ENCODE results near the gene WDR70. TPM values are rescaled to one million over a fixed set of nuclear protein-coding genes. Genes with fewer than 3 reads are reported as not detected.

The WDR70 gene
- total and polyA plus RNA-seq, 2 donors (not counting 1 experiment from before 2014, with no cell fraction given), result 31.4 to 34.0 TPM

DNA sequence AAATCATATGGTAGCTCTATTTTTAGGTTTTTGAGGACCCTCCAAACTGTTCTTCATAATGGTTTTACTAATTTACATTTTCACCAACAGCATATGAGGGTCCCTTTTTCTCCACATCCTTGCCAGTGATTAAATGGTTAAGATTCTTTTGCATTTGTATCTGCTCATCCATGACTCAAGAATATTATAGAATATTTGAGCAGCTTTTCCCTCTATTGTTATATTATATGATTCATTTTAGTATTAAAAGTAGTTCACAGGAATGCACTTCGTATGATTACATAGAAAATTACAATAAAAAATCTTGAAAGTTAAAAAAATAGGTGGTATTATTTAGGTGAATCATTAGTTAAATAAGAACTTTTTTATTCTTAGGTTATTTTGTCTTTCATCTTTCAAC lies 140.7 kb downstream of the WDR70 start:
- no peaks in the 10 kb centered on the region for H3K36me3 ChIP-seq (ENCODE audit: control insufficient read depth, insufficient read depth, low read length)
- H3K9me3 ChIP-seq (ENCODE audit: control insufficient read depth, insufficient read depth, low read depth, low read length), result no peaks in the 10 kb centered on the region
- H3K4me2 ChIP-seq (ENCODE audit: extremely low read depth, insufficient read depth, low read length), result no peak overlapping the region
- H3K4me1 ChIP-seq (ENCODE audit: control insufficient read depth, extremely low read depth, insufficient read depth, low read length), result no peaks in the 10 kb centered on the region
- H4K20me1 ChIP-seq (ENCODE audit: control insufficient read depth, extremely low read depth, insufficient read depth, low read length), result no peaks in the 10 kb centered on the region
- H3K27ac ChIP-seq (ENCODE audit: insufficient read depth, low read length), result no peak overlapping the region
- TF ChIP-seq EZH2 (IDR thresholded peaks at IDR 0.05; ENCODE audit: low read length, missing control alignments), result no peak
- TF ChIP-seq, protein P1, sequence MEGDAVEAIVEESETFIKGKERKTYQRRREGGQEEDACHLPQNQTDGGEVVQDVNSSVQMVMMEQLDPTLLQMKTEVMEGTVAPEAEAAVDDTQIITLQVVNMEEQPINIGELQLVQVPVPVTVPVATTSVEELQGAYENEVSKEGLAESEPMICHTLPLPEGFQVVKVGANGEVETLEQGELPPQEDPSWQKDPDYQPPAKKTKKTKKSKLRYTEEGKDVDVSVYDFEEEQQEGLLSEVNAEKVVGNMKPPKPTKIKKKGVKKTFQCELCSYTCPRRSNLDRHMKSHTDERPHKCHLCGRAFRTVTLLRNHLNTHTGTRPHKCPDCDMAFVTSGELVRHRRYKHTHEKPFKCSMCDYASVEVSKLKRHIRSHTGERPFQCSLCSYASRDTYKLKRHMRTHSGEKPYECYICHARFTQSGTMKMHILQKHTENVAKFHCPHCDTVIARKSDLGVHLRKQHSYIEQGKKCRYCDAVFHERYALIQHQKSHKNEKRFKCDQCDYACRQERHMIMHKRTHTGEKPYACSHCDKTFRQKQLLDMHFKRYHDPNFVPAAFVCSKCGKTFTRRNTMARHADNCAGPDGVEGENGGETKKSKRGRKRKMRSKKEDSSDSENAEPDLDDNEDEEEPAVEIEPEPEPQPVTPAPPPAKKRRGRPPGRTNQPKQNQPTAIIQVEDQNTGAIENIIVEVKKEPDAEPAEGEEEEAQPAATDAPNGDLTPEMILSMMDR (conservative IDR thresholded peaks at IDR 0.05 in 1 of 2, IDR thresholded peaks at IDR 0.05 in 1 of 2; ENCODE audit: low read depth in 1 of 2, low read length in 2 of 2), result no peak
- no peak overlapping the region for H3K9ac ChIP-seq (ENCODE audit: insufficient read depth, low read length)
- no peaks in the 10 kb centered on the region for H3K27me3 ChIP-seq (ENCODE audit: control insufficient read depth, insufficient read depth, low read length)
- no peak overlapping the region for H3K4me3 ChIP-seq (replicated peaks in 1 of 4; ENCODE audit: control extremely low read depth in 1 of 4, insufficient read depth in 1 of 4, low read depth in 3 of 4, low read length in 4 of 4)
- H2AFZ ChIP-seq (ENCODE audit: low read length), result no peak overlapping the region
- H3K79me2 ChIP-seq (ENCODE audit: control insufficient read depth, insufficient read depth, low read length), result no peaks in the 10 kb centered on the region
- no peak for DNase-seq (ENCODE audit: low read depth in 2 of 2)

DNA sequence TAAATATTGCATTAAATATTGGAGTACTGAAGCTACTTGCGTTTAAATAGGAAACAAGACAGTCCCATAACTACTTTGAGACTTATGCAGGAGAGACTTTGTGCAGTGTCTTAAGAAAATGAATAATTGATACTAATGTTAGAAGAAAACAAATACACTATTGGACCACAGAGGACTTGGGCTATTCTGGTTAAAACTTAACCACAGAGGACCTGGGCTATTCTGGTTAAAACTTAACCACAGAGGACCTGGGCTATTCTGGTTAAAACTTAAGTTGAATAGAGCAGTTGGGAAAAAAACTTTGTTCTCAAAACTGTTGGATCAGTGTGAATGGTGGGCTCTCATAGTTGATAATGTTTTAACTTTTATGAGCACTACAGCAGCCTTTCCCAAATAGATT lies 141.7 kb downstream of the WDR70 start:
- H3K4me2 ChIP-seq (ENCODE audit: extremely low read depth, insufficient read depth, low read length), result no peak overlapping the region
- no peaks in the 10 kb centered on the region for H3K9me3 ChIP-seq (ENCODE audit: control insufficient read depth, insufficient read depth, low read depth, low read length)
- no peak for DNase-seq (ENCODE audit: low read depth in 2 of 2)
- H3K27ac ChIP-seq (ENCODE audit: insufficient read depth, low read length), result no peak overlapping the region
- H3K27me3 ChIP-seq (ENCODE audit: control insufficient read depth, insufficient read depth, low read length), result no peaks in the 10 kb centered on the region
- no peaks in the 10 kb centered on the region for H4K20me1 ChIP-seq (ENCODE audit: control insufficient read depth, extremely low read depth, insufficient read depth, low read length)
- H3K9ac ChIP-seq (ENCODE audit: insufficient read depth, low read length), result no peak overlapping the region
- no peaks in the 10 kb centered on the region for H3K79me2 ChIP-seq (ENCODE audit: control insufficient read depth, insufficient read depth, low read length)
- no peak overlapping the region for H3K4me3 ChIP-seq (replicated peaks in 1 of 4; ENCODE audit: control extremely low read depth in 1 of 4, insufficient read depth in 1 of 4, low read depth in 3 of 4, low read length in 4 of 4)
- TF ChIP-seq EZH2 (IDR thresholded peaks at IDR 0.05; ENCODE audit: low read length, missing control alignments), result no peak
- TF ChIP-seq, protein P1 (conservative IDR thresholded peaks at IDR 0.05 in 1 of 2, IDR thresholded peaks at IDR 0.05 in 1 of 2; ENCODE audit: low read depth in 1 of 2, low read length in 2 of 2), result no peak
- H3K4me1 ChIP-seq (ENCODE audit: control insufficient read depth, extremely low read depth, insufficient read depth, low read length), result no peaks in the 10 kb centered on the region
- no peaks in the 10 kb centered on the region for H3K36me3 ChIP-seq (ENCODE audit: control insufficient read depth, insufficient read depth, low read length)
- H2AFZ ChIP-seq (ENCODE audit: low read length), result no peak overlapping the region

- Histone ChIP-seq H3K27me3 (ENCODE audit: control insufficient read depth, insufficient read depth, low read length) (no peaks in the 10 kb centered on the region), H3K9me3 (ENCODE audit: control insufficient read depth, insufficient read depth, low read depth, low read length) (no peaks in the 10 kb centered on the region), H3K27ac (ENCODE audit: insufficient read depth, low read length) (no peak overlapping the region), H3K9ac (ENCODE audit: insufficient read depth, low read length) (no peak overlapping the region), H3K4me2 (ENCODE audit: extremely low read depth, insufficient read depth, low read length) (no peak overlapping the region), H3K4me1 (ENCODE audit: control insufficient read depth, extremely low read depth, insufficient read depth, low read length) (no peaks in the 10 kb centered on the region), H4K20me1 (ENCODE audit: control insufficient read depth, extremely low read depth, insufficient read depth, low read length) (no peaks in the 10 kb centered on the region), H3K36me3 (ENCODE audit: control insufficient read depth, insufficient read depth, low read length) (no peaks in the 10 kb centered on the region), H3K79me2 (ENCODE audit: control insufficient read depth, insufficient read depth, low read length) (no peaks in the 10 kb centered on the region), H2AFZ (ENCODE audit: low read length) (no peak overlapping the region), H3K4me3 (replicated peaks in 1 of 4; ENCODE audit: control extremely low read depth in 1 of 4, insufficient read depth in 1 of 4, low read depth in 3 of 4, low read length in 4 of 4) (no peak overlapping the region)
- TF ChIP-seq EZH2 (IDR thresholded peaks at IDR 0.05; ENCODE audit: low read length, missing control alignments), result no peak
- TF ChIP-seq, protein P1 (conservative IDR thresholded peaks at IDR 0.05 in 1 of 2, IDR thresholded peaks at IDR 0.05 in 1 of 2; ENCODE audit: low read depth in 1 of 2, low read length in 2 of 2), result no peak
- DNase-seq (ENCODE audit: low read depth in 2 of 2), result peak in 1 of 2 donors; percentile 81
Observed at GRCh38 chr5:37532976-37533740, 154.0 kb downstream of the WDR70 start.

All from fibroblast of lung (primary cell).